Stimulated activated naive B cell treated with anti-CD40 and anti-IgM and Interleukin-4, amounts not matched to agents 10 μg/mL and 1 μg/mL and 100 μg/mL, for 72 hours (primary cell): ENCODE data around the gene WDFY3.

Source experiments
- ATAC-seq, 2 donors: fragments of 150-1000 bp; cut with Tn5 transposase; replicated peaks; 2 replicates each; pipeline ENCODE4 v1.10.0; 2021; ENCODE audit warnings: moderate library complexity in 1 of 2
- DNase-seq: peaks from one replicate; pipeline ENCODE4 v3.0.0; 2021
- H3K27ac Mint-ChIP-seq: one replicate; pipeline ENCODE4 v1.8.0; 2022; ENCODE audit warnings: mild to moderate bottlenecking, mixed read lengths
- H3K27me3 Mint-ChIP-seq, 2 donors: one replicate each; pipeline ENCODE4 v1.8.0; 2022; ENCODE audit warnings: mixed read lengths in 2 of 2
- H3K36me3 Mint-ChIP-seq, 2 donors: one replicate each; pipeline ENCODE4 v1.8.0; 2022; ENCODE audit warnings: mixed read lengths in 2 of 2, mild to moderate bottlenecking in 1 of 2
- H3K4me1 Mint-ChIP-seq, 2 donors: one replicate each; pipeline ENCODE4 v1.8.0; 2022; ENCODE audit warnings: mixed read lengths in 2 of 2, mild to moderate bottlenecking in 1 of 2
- H3K4me3 Mint-ChIP-seq, 2 donors: one replicate each; pipeline ENCODE4 v1.8.0; 2022; ENCODE audit warnings: mild to moderate bottlenecking in 2 of 2, mixed read lengths in 2 of 2, moderate library complexity in 1 of 2
- H3K9me3 Mint-ChIP-seq, 2 donors: one replicate each; pipeline ENCODE4 v1.8.0; 2022; ENCODE audit warnings: mixed read lengths in 2 of 2, mild to moderate bottlenecking in 1 of 2

Gene WDFY3

GRCh38 chr4:84792366-84793301 lies 173.9 kb downstream of the WDFY3 start:
- Mint-ChIP-seq H3K27ac (no peak overlapping the region), H3K4me1 (no peaks in the 10 kb centered on the region), H3K4me3 (no peak overlapping the region), H3K9me3 (no peaks in the 10 kb centered on the region), H3K27me3 (no peaks in the 10 kb centered on the region), H3K36me3 (no peaks in the 10 kb centered on the region)
- ATAC-seq, result no peak
- DNase-seq, result no peak

GRCh38 chr4:84790769-84791565 lies 175.5 kb downstream of the WDFY3 start:
- no peak for ATAC-seq
- Mint-ChIP-seq H3K9me3 (no peaks in the 10 kb centered on the region), H3K36me3 (no peaks in the 10 kb centered on the region), H3K4me1 (no peaks in the 10 kb centered on the region), H3K27me3 (no peaks in the 10 kb centered on the region), H3K27ac (no peak overlapping the region), H3K4me3 (no peak overlapping the region)
- DNase-seq, result no peak

GRCh38 chr4:84786478-84786877 lies 180.0 kb downstream of the WDFY3 start:
- Mint-ChIP-seq H3K4me3 (no peak overlapping the region), H3K27ac (no peak overlapping the region), H3K9me3 (no peaks in the 10 kb centered on the region), H3K27me3 (no peaks in the 10 kb centered on the region), H3K36me3 (no peaks in the 10 kb centered on the region), H3K4me1 (no peaks in the 10 kb centered on the region)
- ATAC-seq, result no peak
- no peak for DNase-seq

- Mint-ChIP-seq H3K27me3 (no peaks in the 10 kb centered on the region), H3K4me1 (no peaks in the 10 kb centered on the region), H3K9me3 (no peaks in the 10 kb centered on the region), H3K4me3 (no peak overlapping the region), H3K36me3 (no peaks in the 10 kb centered on the region), H3K27ac (no peak overlapping the region)
- DNase-seq (no peak), ATAC-seq (no peak)
Measured at GRCh38 chr4:84782517-84782916, 184.0 kb downstream of the WDFY3 start.

GRCh38 chr4:84780719-84781118 lies 185.8 kb downstream of the WDFY3 start:
- H3K27ac Mint-ChIP-seq, result no peak overlapping the region
- no peaks in the 10 kb centered on the region for H3K27me3 Mint-ChIP-seq

GRCh38 chr4:84778041-84778440 lies 188.4 kb downstream of the WDFY3 start:
- no peaks in the 10 kb centered on the region for H3K27me3 Mint-ChIP-seq
- no peak overlapping the region for H3K4me3 Mint-ChIP-seq
- H3K9me3 Mint-ChIP-seq, result no peaks in the 10 kb centered on the region
- no peak overlapping the region for H3K27ac Mint-ChIP-seq
- no peaks in the 10 kb centered on the region for H3K4me1 Mint-ChIP-seq
- no peak for ATAC-seq
- H3K36me3 Mint-ChIP-seq, result no peaks in the 10 kb centered on the region
- DNase-seq, result no peak

More at GRCh38 chr4:84780719-84781118, 185.8 kb downstream of the WDFY3 start:
- no peaks in the 10 kb centered on the region for H3K4me1 Mint-ChIP-seq
- no peaks in the 10 kb centered on the region for H3K9me3 Mint-ChIP-seq
- H3K4me3 Mint-ChIP-seq, result no peak overlapping the region
- ATAC-seq, result no peak
- H3K36me3 Mint-ChIP-seq, result no peaks in the 10 kb centered on the region
- no peak for DNase-seq

GRCh38 chr4:84767168-84767567 lies 199.3 kb downstream of the WDFY3 start:
- no peaks in the 10 kb centered on the region for H3K27me3 Mint-ChIP-seq
- H3K4me1 Mint-ChIP-seq, result no peaks in the 10 kb centered on the region
- ATAC-seq, result no peak
- no peaks in the 10 kb centered on the region for H3K36me3 Mint-ChIP-seq
- H3K4me3 Mint-ChIP-seq, result no peak overlapping the region
- DNase-seq, result no peak
- H3K9me3 Mint-ChIP-seq, result no peaks in the 10 kb centered on the region
- H3K27ac Mint-ChIP-seq, result no peak overlapping the region

GRCh38 chr4:84753321-84753972 lies 213.0 kb downstream of the WDFY3 start:
- no peaks in the 10 kb centered on the region for H3K36me3 Mint-ChIP-seq
- no peaks in the 10 kb centered on the region for H3K27me3 Mint-ChIP-seq
- ATAC-seq (no peak), DNase-seq (no peak)
- no peak overlapping the region for H3K4me3 Mint-ChIP-seq
- H3K27ac Mint-ChIP-seq, result no peak overlapping the region
- no peaks in the 10 kb centered on the region for H3K9me3 Mint-ChIP-seq
- peaks cover 5% of the 10 kb centered on the region in 2 donors for H3K4me1 Mint-ChIP-seq

- Mint-ChIP-seq H3K36me3 (no peaks in the 10 kb centered on the region), H3K27ac (no peak overlapping the region), H3K4me3 (no peak overlapping the region), H3K4me1 (peaks cover 5% of the 10 kb centered on the region in 2 donors), H3K27me3 (no peaks in the 10 kb centered on the region), H3K9me3 (no peaks in the 10 kb centered on the region)
- ATAC-seq, result no peak
- no peak for DNase-seq
Measured at GRCh38 chr4:84751707-84752106, 214.8 kb downstream of the WDFY3 start.

- Mint-ChIP-seq H3K9me3 (no peaks in the 10 kb centered on the region), H3K4me1 (peaks cover 5% of the 10 kb centered on the region in 2 donors), H3K27ac (no peak overlapping the region), H3K36me3 (no peaks in the 10 kb centered on the region), H3K4me3 (no peak overlapping the region), H3K27me3 (no peaks in the 10 kb centered on the region)
- ATAC-seq (no peak), DNase-seq (no peak)
Measured at GRCh38 chr4:84750960-84751283, 215.6 kb downstream of the WDFY3 start.

- Mint-ChIP-seq H3K4me3 (no peak overlapping the region), H3K9me3 (no peaks in the 10 kb centered on the region), H3K4me1 (peaks cover 5% of the 10 kb centered on the region in 2 donors), H3K27me3 (no peaks in the 10 kb centered on the region), H3K27ac (no peak overlapping the region), H3K36me3 (no peaks in the 10 kb centered on the region)
- no peak for DNase-seq
- no peak for ATAC-seq
Measured at GRCh38 chr4:84750260-84750959, 216.1 kb downstream of the WDFY3 start.

GRCh38 chr4:84740057-84740456 lies 226.4 kb downstream of the WDFY3 start:
- no peaks in the 10 kb centered on the region for H3K9me3 Mint-ChIP-seq
- no peak for ATAC-seq

GRCh38 chr4:84738622-84739021 lies 227.9 kb downstream of the WDFY3 start:
- no peak for ATAC-seq
- Mint-ChIP-seq H3K4me3 (no peak overlapping the region), H3K27me3 (no peaks in the 10 kb centered on the region), H3K27ac (no peak overlapping the region), H3K36me3 (no peaks in the 10 kb centered on the region), H3K9me3 (no peaks in the 10 kb centered on the region), H3K4me1 (no peaks in the 10 kb centered on the region)
- no peak for DNase-seq

More at GRCh38 chr4:84740057-84740456, 226.4 kb downstream of the WDFY3 start:
- no peak overlapping the region for H3K4me3 Mint-ChIP-seq
- DNase-seq, result no peak
- no peaks in the 10 kb centered on the region for H3K36me3 Mint-ChIP-seq
- no peaks in the 10 kb centered on the region for H3K4me1 Mint-ChIP-seq
- no peak overlapping the region for H3K27ac Mint-ChIP-seq
- H3K27me3 Mint-ChIP-seq, result no peaks in the 10 kb centered on the region

GRCh38 chr4:84737656-84738055 lies 228.8 kb downstream of the WDFY3 start:
- no peak for DNase-seq
- Mint-ChIP-seq H3K27me3 (no peaks in the 10 kb centered on the region), H3K36me3 (no peaks in the 10 kb centered on the region), H3K4me1 (no peaks in the 10 kb centered on the region), H3K4me3 (no peak overlapping the region), H3K9me3 (no peaks in the 10 kb centered on the region), H3K27ac (no peak overlapping the region)
- no peak for ATAC-seq
